ENCODE data around the gene SH2D6. TPM values are rescaled to one million over a fixed set of nuclear protein-coding genes. Genes with fewer than 3 reads are reported as not detected.

Gene SH2D6
- total and polyA plus RNA-seq, 3 experiments from 2014 or later: 0.63 to 1.4 TPM; not detected in 1

GRCh38 chr2:85400023-85400422, 18.5 kb upstream of the SH2D6 start:
- H3K27ac Mint-ChIP-seq: no peak overlapping the region

GRCh38 chr2:85400541-85401463, 17.7 kb upstream of the SH2D6 start:
- CTCF ChIA-PET: interaction anchor here (1.1 to 1.5 kb wide), 2 partner anchors 20 to 151 kb away, joined by 3 to 6 read pairs; no protein-coding TSS in a partner anchor

More at GRCh38 chr2:85400023-85400422, 18.5 kb upstream of the SH2D6 start:
- ChIA-PET CTCF (interaction anchor here (1.1 to 1.5 kb wide), 2 partner anchors 19 to 152 kb away, joined by 3 to 6 read pairs; partner anchors contain the start of gene SH2D6), POLR2A (no interaction called here)
- peaks cover 5 to 17% (median 16%) of the 10 kb centered on the region in 5 donors for H3K9me3 Mint-ChIP-seq
- peaks cover 1 to 6% (median 2%) of the 10 kb centered on the region in 3 donors for H3K4me1 Mint-ChIP-seq
- Histone ChIP-seq H3K4me1 (ENCODE audit: insufficient read depth, low read length) (peaks cover 3% of the 10 kb centered on the region), H3K36me3 (ENCODE audit: insufficient read depth, low read length) (no peaks in the 10 kb centered on the region), H3K4me3 (ENCODE audit: low read length) (no peak overlapping the region), H3K9me3 (ENCODE audit: low read length) (no peaks in the 10 kb centered on the region), H3K27ac (ENCODE audit: low read depth, low read length) (no peak overlapping the region), H3K27me3 (ENCODE audit: insufficient read depth, low read length, poor library complexity, severe bottlenecking) (no peaks in the 10 kb centered on the region)
- H3K4me3 Mint-ChIP-seq: no peak overlapping the region
- H3K27me3 Mint-ChIP-seq: no peaks in the 10 kb centered on the region
- DNase-seq: peak in 1 of 5 donors; percentile 17
- peaks cover 0 to 33% (median 12%) of the 10 kb centered on the region in 3 donors for H3K36me3 Mint-ChIP-seq

DNA sequence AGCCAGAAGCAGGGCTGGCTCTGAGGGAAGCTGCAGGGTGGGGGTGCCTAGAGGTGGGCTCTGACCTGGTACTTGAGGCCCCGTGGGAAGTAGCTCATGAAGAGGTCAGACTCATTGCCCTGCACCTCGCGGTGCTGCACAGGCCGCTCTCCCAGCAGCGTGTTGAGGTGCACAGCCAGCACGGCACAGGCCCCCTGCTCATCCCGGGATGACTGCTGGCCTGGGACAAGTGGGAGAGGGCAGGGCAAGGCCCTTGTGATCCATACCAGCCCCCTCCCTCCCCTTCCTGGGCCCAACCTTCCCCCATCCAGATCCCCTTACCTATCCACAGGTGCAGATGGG, 17.1 kb upstream of the SH2D6 start:
- Mint-ChIP-seq H3K36me3 (peaks cover 0 to 29% (median 12%) of the 10 kb centered on the region in 3 donors), H3K4me1 (peaks cover 10 to 16% (median 15%) of the 10 kb centered on the region in 3 donors), H3K27me3 (no peaks in the 10 kb centered on the region), H3K9me3 (peaks cover 5 to 20% (median 19%) of the 10 kb centered on the region in 5 donors), H3K27ac (no peak overlapping the region), H3K4me3 (no peak overlapping the region)
- peak in 1 of 5 donors; percentile 30 for DNase-seq
- H3K27ac ChIP-seq (ENCODE audit: low read depth, low read length): no peak overlapping the region
- CTCF ChIA-PET: interaction anchor here (1.1 to 1.5 kb wide), 2 partner anchors 19 to 151 kb away, joined by 3 to 6 read pairs; no protein-coding TSS in a partner anchor
- no peaks in the 10 kb centered on the region for H3K36me3 ChIP-seq (ENCODE audit: insufficient read depth, low read length)
- H3K9me3 ChIP-seq (ENCODE audit: low read length): no peaks in the 10 kb centered on the region
- H3K27me3 ChIP-seq (ENCODE audit: insufficient read depth, low read length, poor library complexity, severe bottlenecking): no peaks in the 10 kb centered on the region
- no peak overlapping the region for H3K4me3 ChIP-seq (ENCODE audit: low read length)
- POLR2A ChIA-PET: interaction anchor here (1.0 kb wide), 1 partner anchor 74 kb away, joined by 3 read pairs; the partner anchor contains the start of gene TGOLN2
- H3K4me1 ChIP-seq (ENCODE audit: insufficient read depth, low read length): peaks cover 17% of the 10 kb centered on the region

More at GRCh38 chr2:85400541-85401463, 17.7 kb upstream of the SH2D6 start:
- H3K4me1 ChIP-seq (ENCODE audit: insufficient read depth, low read length): peaks cover 10% of the 10 kb centered on the region
- no peak overlapping the region for H3K4me3 ChIP-seq (ENCODE audit: low read length)
- Mint-ChIP-seq H3K27ac (peak overlapping the region in 2 of 8 donors; percentile 12 to 70), H3K9me3 (peaks cover 5 to 20% (median 19%) of the 10 kb centered on the region in 5 donors), H3K4me1 (peaks cover 8 to 14% (median 10%) of the 10 kb centered on the region in 3 donors), H3K27me3 (no peaks in the 10 kb centered on the region), H3K4me3 (no peak overlapping the region), H3K36me3 (peaks cover 0 to 29% (median 12%) of the 10 kb centered on the region in 3 donors)
- H3K36me3 ChIP-seq (ENCODE audit: insufficient read depth, low read length): no peaks in the 10 kb centered on the region
- H3K27me3 ChIP-seq (ENCODE audit: insufficient read depth, low read length, poor library complexity, severe bottlenecking): no peaks in the 10 kb centered on the region
- peak in 1 of 5 donors; percentile 19 for DNase-seq
- POLR2A ChIA-PET: interaction anchor here (1.0 kb wide), 1 partner anchor 73 kb away, joined by 3 read pairs; the partner anchor contains the start of gene TGOLN2
- no peak overlapping the region for H3K27ac ChIP-seq (ENCODE audit: low read depth, low read length)
- no peaks in the 10 kb centered on the region for H3K9me3 ChIP-seq (ENCODE audit: low read length)

DNA sequence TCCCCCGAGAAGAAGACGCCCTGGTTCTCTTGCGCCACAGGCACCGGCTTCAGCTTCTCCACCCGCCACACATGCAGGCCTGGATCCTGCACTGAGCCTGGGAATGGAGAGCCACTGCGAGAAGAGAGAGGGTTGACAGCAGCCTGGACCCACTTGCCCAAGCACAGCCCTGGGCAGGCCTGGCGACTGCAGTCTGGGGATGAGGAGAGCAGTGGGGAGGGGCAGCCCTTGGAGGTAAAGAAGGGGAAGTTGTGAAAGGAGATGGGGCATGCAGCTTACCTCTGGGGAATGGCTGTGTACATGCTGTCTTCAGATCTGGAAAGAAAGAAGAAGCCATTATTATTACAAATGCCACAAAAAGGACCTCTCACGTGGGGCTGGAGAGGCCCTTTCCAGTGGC, 16.7 kb upstream of the SH2D6 start:
- no peak overlapping the region for H3K4me3 ChIP-seq (ENCODE audit: low read length)
- DNase-seq: peak in 1 of 5 donors; percentile 34
- no peaks in the 10 kb centered on the region for H3K27me3 ChIP-seq (ENCODE audit: insufficient read depth, low read length, poor library complexity, severe bottlenecking)
- peaks cover 18% of the 10 kb centered on the region for H3K4me1 ChIP-seq (ENCODE audit: insufficient read depth, low read length)
- Mint-ChIP-seq H3K27me3 (no peaks in the 10 kb centered on the region), H3K36me3 (peaks cover 0 to 29% (median 12%) of the 10 kb centered on the region in 3 donors), H3K27ac (no peak overlapping the region), H3K4me3 (no peak overlapping the region), H3K4me1 (peaks cover 10 to 16% (median 15%) of the 10 kb centered on the region in 3 donors), H3K9me3 (peaks cover 5 to 20% (median 19%) of the 10 kb centered on the region in 5 donors)
- CTCF ChIA-PET: interaction anchor here (1.1 kb wide), 1 partner anchor 19 kb away, joined by 3 read pairs; no protein-coding TSS in a partner anchor
- POLR2A ChIA-PET: interaction anchor here (1.0 kb wide), 1 partner anchor 75 kb away, joined by 3 read pairs; the partner anchor contains the start of gene TGOLN2
- H3K27ac ChIP-seq (ENCODE audit: low read depth, low read length): no peak overlapping the region
- H3K36me3 ChIP-seq (ENCODE audit: insufficient read depth, low read length): no peaks in the 10 kb centered on the region
- no peaks in the 10 kb centered on the region for H3K9me3 ChIP-seq (ENCODE audit: low read length)

DNA sequence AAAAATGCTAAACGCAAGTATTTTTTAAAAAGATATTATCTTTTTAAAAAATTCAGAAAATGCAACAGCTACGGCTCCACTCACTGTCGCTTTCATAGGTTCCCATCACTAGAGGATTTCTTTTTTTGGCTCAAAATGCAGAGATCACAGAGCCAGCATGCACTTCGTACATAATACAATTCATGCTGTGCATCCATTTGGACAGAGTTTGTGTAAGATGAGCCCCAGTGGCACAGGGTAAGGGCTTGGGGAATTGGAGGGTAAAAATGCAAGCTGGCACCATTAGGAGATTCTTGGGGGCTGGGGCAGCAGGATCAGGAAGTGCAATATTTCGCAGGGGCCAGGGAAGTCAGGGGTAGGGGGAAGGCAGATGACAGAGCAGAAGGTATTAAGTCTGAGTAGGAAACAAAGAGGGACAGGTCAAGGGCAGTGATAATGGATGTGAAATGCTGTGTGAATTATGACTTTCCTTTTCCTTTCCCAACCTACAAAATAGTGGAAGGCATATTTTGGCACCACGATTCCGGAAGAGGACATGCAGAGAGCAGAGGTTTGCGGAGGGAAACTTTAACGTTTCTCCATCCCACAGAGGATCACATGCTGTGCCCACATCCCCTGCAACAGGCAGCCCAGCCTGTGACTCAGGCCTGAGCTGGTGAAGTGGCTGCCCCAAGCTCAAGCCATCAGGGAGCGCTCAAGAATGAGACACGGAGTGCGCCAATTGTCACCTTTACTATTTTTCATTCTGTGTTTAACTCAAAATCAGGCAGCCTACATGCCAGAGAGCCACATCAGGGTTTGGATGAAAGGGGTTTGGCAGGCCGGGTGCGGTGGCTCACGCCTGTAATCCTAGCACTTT, 13.1 kb upstream of the SH2D6 start:
- no peak overlapping the region for H3K27ac ChIP-seq (ENCODE audit: low read depth, low read length)
- DNase-seq: peak in 4 of 5 donors; percentile 45 to 76 (median 54)
- Mint-ChIP-seq H3K27me3 (no peaks in the 10 kb centered on the region), H3K36me3 (peaks cover 0 to 16% (median 12%) of the 10 kb centered on the region in 3 donors), H3K4me1 (peaks cover 36 to 44% (median 44%) of the 10 kb centered on the region in 3 donors), H3K4me3 (peak overlapping the region; percentile 1 to 88 (median 52)), H3K9me3 (peaks cover 5 to 20% (median 19%) of the 10 kb centered on the region in 5 donors), H3K27ac (peak overlapping the region; percentile 43 to 91 (median 70))
- H3K9me3 ChIP-seq (ENCODE audit: low read length): no peaks in the 10 kb centered on the region
- ChIA-PET POLR2A (interaction anchor here (2.1 kb wide), 1 partner anchor 134 kb away, joined by 9 read pairs; the partner anchor contains the start of gene MAT2A), CTCF (interaction anchor here (0.9 to 1.7 kb wide), 2 partner anchors 14 to 147 kb away, joined by 4 to 5 read pairs; no protein-coding TSS in a partner anchor)
- peak overlapping the region; percentile 42 for H3K4me3 ChIP-seq (ENCODE audit: low read length)
- no peaks in the 10 kb centered on the region for H3K27me3 ChIP-seq (ENCODE audit: insufficient read depth, low read length, poor library complexity, severe bottlenecking)
- H3K36me3 ChIP-seq (ENCODE audit: insufficient read depth, low read length): no peaks in the 10 kb centered on the region
- H3K4me1 ChIP-seq (ENCODE audit: insufficient read depth, low read length): peaks cover 42% of the 10 kb centered on the region

DNA sequence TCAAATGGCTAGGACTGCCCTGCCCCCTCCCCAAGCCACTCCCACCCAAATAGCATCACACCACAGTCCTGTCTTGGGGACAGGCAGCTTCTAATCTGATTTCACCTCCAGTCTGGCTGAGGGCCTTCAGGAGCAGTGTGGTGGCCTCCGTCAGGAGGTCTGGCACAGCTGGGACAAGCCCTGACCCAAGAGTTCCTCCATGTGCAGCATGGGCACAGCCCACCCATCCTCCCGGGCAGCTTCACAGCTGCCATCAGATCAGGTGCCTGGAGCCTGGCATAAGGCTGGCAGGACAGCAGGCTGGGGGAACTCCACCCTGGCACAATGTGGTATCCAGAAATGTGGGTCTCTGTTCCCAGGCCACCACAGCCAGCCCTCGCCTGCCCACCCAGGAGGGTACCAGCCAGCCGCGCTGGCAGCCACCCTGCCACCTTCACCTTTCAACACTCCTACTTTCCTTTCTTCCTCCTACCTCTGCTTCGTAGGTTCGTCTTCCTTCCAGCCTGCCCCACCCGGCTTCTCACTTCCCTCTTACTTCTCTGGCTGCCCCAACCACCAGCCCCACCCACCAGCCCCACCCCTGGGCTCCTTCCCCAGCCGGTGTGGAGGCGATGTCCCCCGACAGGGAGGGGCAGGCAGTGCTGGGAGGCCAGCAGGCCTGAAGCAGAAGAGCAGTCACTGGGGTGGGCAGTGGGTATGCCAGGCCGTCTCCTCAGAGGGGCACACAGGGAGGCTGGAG, 8.5 kb upstream of the SH2D6 start, which contains the start of gene CAPG:
CAPG (minus strand) TSS at position 522 of the 739 bp plus-strand sequence. CDS start 8,221 bp downstream, outside the sequence.
- CTCF ChIA-PET: no interaction called here
- Histone ChIP-seq H3K36me3 (ENCODE audit: insufficient read depth, low read length) (no peaks in the 10 kb centered on the region), H3K9me3 (ENCODE audit: low read length) (no peaks in the 10 kb centered on the region), H3K27ac (ENCODE audit: low read depth, low read length) (no peak within 1 kb of the TSS), H3K4me1 (ENCODE audit: insufficient read depth, low read length) (peaks cover 52% of the 10 kb centered on the region), H3K27me3 (ENCODE audit: insufficient read depth, low read length, poor library complexity, severe bottlenecking) (no peaks in the 10 kb centered on the region), H3K4me3 (ENCODE audit: low read length) (peak within 1 kb of the TSS; percentile 40)
- Mint-ChIP-seq H3K9me3 (peaks cover 0 to 3% (median 3%) of the 10 kb centered on the region in 5 donors), H3K36me3 (peaks cover 0 to 2% (median 0%) of the 10 kb centered on the region in 3 donors), H3K4me1 (peaks cover 41 to 56% (median 46%) of the 10 kb centered on the region in 3 donors), H3K27ac (peak within 1 kb of the TSS; percentile 26 to 91 (median 62)), H3K27me3 (peaks cover 5% of the 10 kb centered on the region in 2 donors), H3K4me3 (peak within 1 kb of the TSS; percentile 67 to 91 (median 78))
- POLR2A ChIA-PET: no interaction called here
- peak in 2 of 5 donors; percentile 19 to 25 for DNase-seq

Measured in CD8-positive, alpha-beta memory T cell (primary cell).